HG03108 (cell line): Measurements from ENCODE around the gene PRKAG2.
"Not testable (repeated sequence)": the region's sequence is repeated elsewhere in the genome, so short reads cannot be mapped to it uniquely, and the experiment has no call there.

Experiments used
- ATAC-seq: cut with Tn5 transposase; IDR thresholded peaks from one replicate; pipeline ENCODE4 v1.9.1; 2021; ENCODE audit warnings: moderate library complexity; ENCODE audit not compliant: unreplicated experiment

The PRKAG2 gene

DNA sequence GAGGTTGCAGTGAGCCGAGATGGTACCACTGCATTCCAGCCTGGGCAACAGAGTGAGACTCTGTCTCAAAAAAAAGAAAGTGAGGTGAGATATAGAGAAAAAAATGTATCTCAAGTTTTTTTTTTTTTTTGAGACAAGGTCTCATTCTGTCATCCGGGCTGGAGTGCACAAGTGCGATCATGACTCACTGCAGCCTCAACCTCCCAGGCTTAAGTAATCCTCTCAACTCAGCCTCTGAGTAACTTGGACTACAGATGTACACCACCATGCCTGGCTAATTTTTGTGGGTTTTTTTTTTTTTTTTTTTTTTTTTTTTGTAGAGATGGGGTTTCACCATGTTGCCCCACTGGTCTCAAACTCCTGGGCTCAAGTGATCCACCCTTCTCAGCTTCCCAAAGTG is 303.9 kb downstream of the PRKAG2 start:
- not testable (repeated sequence) for ATAC-seq

DNA sequence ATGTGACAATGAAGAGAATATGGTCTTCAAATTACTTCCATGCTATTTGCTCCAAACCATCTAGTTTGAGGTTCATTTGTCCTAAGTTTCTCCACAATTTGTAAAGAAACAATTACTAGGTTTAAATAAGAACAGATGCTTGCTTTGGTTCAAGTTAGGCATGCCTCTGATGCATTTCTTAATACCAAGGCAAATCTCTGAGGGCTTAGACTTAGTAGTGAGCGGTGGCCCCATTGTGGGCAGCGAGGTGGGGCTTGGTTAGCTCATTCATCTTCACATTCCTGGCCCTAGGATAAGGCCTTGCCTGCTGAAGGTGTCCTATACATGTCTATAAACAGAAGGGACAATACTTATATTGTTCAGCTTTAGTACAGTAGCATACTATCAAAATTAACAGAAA is 304.8 kb downstream of the PRKAG2 start:
- no peak for ATAC-seq

DNA sequence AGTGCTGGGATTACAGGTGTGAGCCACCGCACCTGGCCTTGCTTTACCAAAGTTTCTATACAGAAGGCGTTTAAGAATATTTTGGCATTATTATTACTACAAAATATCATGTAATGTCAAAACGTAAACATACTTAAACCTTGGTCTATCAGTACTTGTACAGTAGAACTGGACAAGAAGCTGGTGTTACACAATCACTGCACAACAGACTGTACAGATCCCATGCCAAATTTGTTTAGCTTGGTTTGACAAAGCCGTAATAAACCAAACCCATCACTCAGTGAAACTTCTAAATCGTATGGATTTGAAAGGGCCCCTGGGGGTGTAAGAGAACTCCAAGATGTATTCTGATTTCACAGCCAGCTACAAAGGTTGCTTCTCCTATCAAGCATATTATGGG is 305.4 kb downstream of the PRKAG2 start:
- ATAC-seq = no peak

DNA sequence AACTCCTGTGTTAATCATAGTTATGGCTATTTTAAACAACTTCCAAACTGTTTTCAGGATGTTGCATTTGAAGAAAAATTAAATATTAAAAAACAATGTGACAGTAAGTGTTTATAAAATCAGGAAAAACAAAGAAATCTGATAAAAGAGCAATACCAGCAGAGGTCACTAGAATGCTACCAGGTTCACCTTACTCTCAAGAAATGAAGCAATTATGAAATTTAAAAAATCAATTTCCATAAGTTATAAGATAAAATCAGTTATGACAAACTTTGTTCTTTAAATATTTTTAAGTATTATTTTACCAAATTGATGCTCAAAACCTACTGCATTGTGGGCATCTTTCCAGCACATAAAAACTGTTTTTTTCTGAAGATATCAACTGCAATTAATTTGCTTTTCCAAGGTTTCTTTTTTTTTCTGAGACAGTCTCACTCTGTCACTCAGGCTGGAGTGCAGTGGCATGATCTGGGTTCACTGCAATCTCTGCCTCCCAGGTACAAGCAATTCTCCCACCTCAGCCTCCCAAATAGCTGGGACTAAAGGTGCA is 306.5 kb downstream of the PRKAG2 start:
- no peak for ATAC-seq

DNA sequence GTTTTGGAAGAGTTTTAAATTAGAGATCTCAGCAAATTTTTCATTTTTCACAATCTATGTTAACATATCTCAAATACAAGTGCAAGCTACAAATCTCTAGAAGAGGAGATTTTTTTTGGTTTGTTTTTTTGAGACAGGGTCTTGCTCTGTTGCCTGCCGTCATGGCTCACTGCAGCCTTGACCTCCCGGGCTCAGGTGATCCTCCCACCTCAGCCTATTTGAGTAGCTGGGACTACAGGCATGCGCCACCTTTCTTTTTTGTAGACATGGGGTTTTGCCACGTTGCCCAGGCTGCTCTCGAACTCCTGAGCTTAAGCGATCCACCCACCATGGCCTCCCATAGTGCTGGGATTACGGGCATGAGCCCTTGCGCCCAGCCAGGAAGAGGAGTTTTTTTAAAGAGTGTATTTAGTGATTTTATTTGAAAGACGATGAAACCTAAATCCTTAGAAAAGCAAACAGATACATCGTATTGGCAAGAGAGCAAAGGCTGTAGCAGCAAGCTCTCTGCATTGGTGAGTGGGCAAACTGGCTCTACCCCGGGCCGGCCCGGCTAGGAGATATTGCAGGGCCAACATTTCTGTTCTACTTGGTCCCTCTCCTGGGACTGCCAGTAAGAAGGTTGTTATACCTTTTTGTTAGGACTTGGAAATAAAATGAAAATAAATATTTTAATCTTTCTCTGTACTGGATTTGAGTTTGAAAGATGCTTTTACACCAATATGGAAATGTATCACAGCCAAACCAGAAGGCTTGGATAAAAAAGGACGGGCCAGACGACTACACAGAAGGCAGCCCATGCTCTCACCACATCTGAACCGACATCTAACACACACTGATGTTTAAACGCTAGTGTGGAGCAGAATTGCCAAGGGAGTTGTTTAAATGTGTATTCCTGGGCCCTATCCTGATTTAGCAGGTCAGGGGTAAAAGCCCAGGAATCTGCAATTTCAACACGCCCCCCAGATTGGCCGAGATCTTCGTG is 307.7 kb downstream of the PRKAG2 start:
- no peak for ATAC-seq

DNA sequence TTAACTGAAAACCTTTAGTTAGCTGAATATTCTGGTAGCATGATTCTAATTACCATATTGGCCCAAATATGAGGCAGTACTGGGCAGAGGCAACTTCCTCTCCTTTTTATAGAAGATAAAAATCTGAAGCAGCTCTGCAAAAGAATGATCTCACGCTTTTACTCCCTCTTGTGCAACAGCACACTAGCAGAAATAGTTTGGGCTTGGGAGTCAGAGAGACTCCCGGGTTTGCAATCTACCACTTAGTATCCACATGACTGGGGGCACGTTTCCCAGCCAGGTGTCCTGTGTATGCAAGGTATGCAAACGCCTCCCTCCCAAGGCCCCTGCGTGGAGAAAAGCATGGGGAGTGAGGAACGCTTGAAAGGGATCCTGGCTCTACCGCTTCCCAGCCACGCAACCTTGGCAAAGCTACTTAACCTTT is 310.0 kb downstream of the PRKAG2 start:
- no peak for ATAC-seq

DNA sequence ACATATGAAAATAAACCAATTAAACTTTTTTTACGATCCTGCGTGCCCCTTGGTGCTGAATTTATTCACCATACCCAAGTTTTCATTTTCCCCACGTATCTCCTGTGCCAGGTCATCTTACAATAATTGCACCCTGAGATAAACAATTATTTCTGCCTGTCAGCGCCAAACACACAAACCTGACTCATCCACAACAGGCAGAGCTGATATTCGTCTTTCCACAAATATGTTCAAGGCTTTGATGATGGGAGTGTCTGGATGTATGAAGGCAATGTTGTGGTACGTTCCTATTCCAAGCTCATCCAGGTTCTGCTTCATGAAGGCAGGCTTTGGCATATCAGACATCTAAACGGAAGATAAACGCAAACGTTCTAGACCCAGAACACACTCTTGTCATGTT is 311.4 kb downstream of the PRKAG2 start:
- ATAC-seq = no peak

DNA sequence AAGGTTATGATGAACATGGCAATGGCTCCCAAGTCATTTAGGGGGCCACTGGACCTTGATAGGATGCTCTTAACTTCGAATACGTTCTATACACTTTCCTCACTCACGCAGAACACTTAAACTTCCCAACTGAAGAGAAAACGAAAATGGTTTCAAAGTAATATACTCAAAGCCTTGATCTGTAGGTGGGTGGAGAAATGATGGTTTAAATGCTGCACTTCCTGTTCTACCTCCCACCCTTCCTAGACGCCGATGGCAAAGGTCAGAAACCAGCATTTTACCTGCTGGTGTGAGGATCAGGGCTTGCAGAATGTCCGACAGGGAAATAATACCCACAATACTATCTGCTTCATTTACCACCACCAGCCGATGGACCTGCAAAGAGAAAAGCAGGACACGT is 316.7 kb downstream of the PRKAG2 start:
- no peak for ATAC-seq

DNA sequence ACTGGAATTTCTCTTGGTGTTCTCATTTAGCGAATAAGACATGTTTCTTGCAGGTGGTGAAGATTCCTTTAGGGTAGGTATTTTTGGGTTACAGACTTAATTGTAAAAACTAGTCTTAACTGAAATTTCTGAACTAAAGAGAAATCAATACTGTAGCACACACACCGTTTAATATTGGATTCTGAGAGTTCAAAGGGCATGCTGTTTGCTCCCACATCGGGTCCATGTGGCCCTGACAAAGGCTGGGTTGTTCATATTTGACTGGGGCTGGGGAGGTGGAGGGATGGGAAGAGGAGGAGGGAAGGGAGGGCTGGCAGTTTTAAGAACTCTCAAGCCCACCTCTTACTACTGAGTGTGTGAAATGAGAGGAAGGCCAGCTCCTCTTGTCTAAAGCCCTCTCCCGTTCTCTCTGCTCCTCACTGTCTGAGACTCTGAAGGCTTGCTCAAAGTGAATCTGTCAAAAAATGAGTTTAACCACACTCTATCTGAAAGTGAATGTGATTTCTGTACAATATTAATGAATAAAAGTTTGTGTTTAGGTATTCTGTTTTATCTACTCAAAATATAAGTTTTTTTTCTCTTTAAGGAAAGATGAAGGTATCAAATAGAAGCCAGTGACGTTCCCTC is 317.2 kb downstream of the PRKAG2 start:
- no peak for ATAC-seq

DNA sequence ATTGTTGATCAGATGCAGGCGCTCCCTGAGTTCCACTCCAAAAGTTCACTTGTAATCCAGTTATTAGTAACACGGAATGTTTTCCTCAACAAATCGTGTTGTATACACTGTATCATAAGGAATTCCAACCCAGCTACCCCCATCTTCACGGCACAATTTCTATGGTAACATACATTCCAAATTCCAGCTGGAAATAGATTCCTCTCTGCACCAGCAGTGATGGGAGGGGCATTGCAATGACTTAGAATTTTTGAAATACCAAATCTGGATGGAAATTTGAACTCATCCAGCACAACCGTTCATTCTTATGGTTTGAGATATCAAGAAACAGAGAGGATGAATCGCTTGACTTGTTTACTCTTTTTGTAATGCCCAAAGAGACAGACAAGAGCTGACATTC is 318.3 kb downstream of the PRKAG2 start:
- ATAC-seq = no peak

DNA sequence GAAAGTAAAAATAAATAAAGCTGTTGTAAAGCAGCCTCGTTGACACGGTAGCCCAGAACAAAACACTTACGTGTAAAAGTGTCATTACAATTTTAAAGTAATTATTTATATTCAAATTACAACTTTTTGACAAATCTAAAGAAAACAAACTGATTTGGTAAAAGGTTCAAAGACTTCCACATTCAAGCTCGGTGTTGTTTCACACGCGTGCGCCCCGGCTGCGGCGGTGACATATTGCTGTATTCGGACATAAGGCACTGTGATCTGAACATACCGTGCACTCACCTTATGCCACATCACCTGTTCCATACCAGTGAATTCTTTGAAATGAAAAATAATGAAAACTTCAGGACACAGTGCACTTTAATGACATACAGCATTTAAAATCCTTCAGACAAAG is 320.3 kb downstream of the PRKAG2 start:
- ATAC-seq = no peak

DNA sequence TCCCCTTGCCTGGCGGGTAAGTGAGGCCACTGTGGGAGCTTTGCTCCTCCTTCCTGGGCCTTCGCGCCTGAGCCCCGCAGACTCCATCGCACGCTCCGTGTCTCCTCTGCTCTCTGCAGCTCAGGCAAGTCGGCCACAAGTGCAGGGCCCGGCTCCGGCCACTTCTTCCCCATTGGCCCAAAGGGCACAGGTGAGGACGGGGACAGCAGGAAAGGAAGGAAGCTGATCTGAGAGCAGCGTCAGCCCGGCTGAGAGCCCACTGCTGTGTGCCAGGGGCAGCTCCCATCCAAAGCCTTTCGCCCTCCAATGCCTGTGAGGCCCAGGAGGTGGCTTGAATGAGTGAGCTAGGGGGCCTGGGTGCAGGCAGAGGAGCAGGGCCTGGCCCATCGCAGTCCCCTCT is 323.6 kb downstream of the PRKAG2 start:
- ATAC-seq = no peak

DNA sequence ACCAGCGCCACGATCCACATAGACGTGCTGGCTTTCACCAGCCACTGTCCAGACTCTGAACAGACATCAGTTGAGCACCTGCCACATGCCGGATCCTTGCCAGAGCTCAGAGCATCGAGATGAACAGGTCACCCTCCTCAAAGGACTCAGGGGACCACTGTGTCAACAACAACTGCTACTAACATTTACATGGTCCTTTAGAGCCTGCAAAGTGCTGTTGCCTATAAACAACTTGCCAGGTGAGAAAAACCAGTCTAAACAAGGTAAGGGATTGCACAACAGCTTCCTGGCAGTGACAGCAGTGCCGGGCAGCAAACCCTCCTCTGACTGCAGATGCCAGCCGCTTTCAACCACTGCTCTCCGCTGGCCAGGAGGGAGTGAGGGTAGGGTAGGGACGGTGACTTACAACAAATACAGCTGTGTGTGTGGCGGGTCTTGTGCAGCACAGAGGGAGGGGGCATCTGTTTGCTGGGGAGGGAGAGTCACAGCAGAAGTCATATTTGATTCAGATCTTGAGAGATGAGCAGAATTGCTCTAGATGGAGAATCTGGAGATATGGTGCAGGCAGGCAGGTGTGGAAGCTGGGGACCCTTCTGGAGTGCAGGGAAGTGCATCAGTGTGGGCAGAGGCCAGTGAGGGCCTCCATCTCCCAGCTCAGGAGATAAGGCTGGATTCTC is 324.4 kb downstream of the PRKAG2 start:
- ATAC-seq = no peak

DNA sequence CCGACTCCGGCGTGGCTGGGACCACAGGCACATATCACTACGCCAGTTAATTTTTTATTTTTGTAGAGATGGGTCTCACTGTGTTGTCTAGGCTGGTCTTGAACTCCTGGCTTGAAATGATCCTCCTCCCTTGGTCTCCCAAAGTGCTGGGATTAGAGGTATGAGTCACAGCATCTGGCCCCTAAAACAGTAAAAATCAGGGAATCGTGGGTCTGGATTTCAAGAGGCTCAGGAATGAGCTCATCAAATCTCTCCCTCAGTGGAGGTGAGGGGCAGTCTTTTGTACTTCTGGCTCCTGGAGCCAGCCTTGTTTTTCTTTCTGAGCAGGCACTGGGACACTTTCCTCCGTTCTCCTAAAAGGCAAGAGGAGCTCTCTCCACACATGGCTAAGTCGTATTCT is 325.1 kb downstream of the PRKAG2 start:
- no peak for ATAC-seq

DNA sequence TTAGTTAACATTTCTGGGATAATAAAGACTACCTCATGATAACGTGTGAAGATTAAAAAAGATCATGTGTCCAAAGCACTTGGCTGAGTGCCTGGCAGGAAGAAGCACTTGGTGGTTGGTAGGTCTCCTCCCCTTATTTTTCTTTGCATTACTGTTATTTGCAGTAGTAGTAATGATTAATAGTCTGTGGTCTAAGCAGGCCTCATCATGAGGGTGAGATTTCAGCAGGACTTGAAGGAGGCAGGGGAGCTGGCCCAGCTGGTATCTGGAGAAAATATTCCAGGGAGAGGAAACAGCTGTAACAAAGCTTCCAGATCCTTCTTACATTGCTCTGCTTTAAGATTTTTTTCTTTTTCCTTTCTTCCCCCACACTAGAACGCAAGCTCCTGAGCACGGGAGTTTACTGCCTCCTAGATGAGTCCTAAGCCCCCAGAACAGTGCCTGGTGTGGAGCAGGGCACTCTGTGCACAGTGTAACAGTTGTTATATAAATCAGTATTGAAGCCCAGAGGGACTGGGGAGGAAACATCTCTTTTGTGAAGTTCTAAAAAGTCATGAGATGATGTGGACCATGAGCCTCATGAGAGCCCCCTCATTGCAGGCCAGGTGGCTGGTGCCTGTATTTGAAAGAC is 326.1 kb downstream of the PRKAG2 start:
- ATAC-seq = no peak

DNA sequence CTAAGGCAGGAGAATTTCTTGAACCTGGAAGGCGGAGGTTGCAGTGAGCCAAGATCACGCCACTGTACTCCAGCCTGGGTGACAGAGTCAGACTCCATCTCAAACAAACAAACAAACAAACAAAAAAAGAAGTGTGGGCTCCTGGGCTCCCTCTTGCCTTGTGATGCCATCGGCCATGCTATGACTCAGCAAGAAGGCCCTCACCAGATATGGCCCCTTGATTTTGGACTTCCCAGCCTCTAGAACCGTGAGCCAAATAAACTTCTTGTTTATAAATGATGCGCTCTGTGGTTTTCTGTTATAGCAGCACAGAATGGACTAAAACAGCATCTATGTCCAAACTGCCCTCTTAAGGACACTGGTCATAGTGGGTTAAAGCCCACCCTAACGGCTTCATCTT is 327.3 kb downstream of the PRKAG2 start:
- no peak for ATAC-seq

DNA sequence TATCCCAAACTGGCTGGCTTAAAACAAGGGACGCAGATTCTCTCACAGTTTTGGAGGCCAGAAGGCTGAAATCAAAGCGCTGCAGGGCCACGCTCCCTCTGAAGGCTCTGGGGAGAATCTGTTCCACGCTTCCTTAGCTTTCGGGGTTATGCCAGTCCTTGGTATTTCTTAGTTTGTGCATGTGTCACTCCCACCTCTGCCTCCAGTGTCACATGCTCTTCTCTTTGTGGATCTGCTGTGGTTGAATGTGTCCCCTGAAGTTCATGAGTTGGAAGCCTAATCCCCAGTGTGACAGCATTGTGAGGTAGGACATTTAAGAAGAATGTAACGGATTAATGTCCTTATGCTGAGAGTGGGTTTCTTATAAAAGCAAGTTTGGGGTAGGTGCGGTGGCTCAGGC is 327.8 kb downstream of the PRKAG2 start:
- no peak for ATAC-seq

DNA sequence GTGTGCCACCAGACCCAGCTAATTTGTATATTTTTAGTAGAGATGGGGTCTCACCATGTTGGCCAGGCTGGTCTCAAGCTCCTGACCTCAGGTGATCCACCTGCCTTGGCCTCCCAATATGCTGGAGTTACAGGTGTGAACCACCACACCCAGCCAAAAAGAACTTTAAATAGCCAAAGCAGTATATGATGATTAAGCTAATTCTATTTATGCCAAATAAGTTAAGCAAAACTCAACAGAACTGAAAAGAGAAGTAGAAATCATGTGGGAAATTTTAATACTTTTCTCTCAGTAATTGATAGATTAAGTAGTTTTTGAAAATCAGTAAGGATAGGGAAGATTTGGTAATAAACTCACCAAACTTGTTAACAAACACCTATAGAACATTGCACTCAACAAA is 332.7 kb downstream of the PRKAG2 start:
- ATAC-seq = no peak

DNA sequence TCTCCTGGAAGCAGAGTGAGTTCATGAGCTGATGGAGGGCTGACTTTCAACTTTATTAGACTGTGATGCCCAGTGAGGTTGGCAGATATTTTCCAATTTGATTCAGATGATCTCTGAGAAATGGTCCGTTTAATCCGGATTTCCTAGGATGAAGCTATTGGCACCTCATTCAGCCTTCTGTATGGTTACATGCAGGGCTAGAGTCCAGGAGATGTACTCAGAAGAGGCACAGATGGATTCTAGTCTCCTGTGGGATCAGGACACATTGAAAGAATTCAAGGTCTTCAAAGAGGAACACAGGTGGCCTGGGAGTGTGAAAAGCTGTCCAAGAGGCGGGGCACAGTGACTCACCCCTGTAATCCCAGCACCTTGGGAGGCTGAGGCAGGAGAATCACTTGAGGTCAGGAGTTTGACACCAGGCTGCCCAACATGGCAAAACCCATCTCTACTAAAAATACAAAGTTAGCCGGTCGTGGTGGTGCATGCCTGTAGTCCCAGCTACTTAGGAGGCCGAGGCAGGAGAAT is 334.2 kb downstream of the PRKAG2 start:
- ATAC-seq = no peak

DNA sequence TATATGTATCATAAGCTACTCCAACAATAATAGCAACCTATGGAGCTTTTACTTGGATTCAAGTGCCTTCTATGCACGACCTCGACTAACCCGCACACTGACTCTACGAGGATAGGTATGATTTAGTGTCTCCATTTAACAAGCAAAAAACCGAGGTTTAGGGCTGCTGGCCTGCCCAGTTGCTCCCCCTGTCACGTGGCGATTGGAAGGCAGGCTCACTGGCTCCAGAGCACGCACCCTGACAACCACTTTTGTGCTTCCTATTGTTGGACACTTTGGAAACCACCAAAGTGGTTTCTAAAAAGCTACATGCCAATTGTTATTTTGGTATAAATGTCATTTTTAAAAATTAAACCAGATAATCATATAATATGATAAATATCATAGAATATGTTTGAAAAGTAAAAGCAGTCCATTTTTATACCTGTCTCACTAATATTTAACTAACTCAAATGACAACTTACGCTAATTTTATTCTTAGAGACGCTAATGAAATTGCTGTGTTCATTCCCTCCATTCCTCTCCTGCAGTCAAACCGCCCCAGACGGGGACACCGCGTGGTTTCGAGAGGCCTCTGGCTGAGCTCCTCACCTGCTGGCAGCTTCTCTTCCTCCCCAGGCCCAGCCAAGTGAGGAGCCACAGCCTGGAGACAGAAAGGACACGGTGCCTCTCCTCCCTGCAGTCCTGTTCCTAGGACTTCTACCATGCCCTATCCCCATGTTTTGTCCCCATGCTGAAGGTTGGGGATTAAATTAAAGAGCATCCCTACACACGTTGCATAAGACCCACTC is 335.0 kb downstream of the PRKAG2 start:
- no peak for ATAC-seq
